ENCODE data around the gene TESK2. TPM values are rescaled to one million over a fixed set of nuclear protein-coding genes. Genes with fewer than 3 reads are reported as not detected.

Gene TESK2
- polyA plus RNA-seq, 1 of the 3 experiments (the other 2 are of a cell fraction), result 1.3 TPM

DNA sequence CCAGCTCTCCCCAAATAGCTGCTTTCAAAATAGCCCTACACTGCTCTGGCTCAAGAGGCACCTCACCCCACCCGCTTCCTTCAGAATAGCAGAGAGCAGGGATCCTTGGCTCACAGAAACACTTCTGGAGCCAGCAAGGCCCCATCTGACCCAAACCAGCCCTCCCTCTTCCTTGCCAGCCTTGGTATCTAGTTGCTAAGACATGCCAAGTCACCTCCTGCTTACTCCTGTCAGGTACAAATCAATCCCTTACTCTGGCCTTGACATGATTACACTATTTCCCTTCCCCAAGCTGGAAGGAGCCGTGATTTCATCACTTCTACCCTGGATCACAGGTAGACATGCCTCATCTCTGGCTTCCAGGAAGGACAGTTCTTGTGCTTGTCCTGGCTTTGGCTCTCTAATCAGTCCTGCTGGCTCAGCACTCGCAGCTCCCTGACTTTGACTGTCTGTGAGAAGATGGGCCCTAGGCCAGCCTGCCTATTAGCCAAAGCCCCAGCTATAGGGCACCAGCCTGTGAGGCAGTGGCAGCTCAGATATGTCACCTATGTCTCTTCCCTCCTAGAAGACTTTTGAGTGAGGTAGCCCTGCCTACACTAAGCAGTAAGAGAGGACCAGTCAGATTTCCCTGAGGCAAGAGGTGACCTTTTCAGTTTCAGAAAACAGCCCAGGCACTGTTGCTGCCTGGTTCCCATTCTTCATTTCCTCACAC, 141.8 kb downstream of the TESK2 start:
- WGBS (ENCODE audit: low lambda C conversion rate), result 86% methylated on average over 3 of the region's 3 CpGs
- no peaks in the 10 kb centered on the region for H3K9me3 ChIP-seq
- no peak overlapping the region for H2AFZ ChIP-seq (ENCODE audit: low read depth)
- no peaks in the 10 kb centered on the region for H3F3A ChIP-seq (replicated peaks; ENCODE audit: insufficient read depth)
- TF ChIP-seq GATA2 (CRISPR knock-in tag; IDR thresholded peaks at IDR 0.05), result no peak
- TF ChIP-seq TEAD4 (IDR thresholded peaks at IDR 0.05; ENCODE audit: borderline replicate concordance, insufficient read depth), result no peak
- no peak for TF ChIP-seq YY1 (IDR thresholded peaks at IDR 0.05; ENCODE audit: low read depth)
- TF ChIP-seq MEF2A (IDR thresholded peaks at IDR 0.05; ENCODE audit: borderline replicate concordance, low read depth), result no peak
- TF ChIP-seq, protein P1, sequence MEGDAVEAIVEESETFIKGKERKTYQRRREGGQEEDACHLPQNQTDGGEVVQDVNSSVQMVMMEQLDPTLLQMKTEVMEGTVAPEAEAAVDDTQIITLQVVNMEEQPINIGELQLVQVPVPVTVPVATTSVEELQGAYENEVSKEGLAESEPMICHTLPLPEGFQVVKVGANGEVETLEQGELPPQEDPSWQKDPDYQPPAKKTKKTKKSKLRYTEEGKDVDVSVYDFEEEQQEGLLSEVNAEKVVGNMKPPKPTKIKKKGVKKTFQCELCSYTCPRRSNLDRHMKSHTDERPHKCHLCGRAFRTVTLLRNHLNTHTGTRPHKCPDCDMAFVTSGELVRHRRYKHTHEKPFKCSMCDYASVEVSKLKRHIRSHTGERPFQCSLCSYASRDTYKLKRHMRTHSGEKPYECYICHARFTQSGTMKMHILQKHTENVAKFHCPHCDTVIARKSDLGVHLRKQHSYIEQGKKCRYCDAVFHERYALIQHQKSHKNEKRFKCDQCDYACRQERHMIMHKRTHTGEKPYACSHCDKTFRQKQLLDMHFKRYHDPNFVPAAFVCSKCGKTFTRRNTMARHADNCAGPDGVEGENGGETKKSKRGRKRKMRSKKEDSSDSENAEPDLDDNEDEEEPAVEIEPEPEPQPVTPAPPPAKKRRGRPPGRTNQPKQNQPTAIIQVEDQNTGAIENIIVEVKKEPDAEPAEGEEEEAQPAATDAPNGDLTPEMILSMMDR (IDR thresholded peaks at IDR 0.05), result no peak
- TF ChIP-seq, protein P2, sequence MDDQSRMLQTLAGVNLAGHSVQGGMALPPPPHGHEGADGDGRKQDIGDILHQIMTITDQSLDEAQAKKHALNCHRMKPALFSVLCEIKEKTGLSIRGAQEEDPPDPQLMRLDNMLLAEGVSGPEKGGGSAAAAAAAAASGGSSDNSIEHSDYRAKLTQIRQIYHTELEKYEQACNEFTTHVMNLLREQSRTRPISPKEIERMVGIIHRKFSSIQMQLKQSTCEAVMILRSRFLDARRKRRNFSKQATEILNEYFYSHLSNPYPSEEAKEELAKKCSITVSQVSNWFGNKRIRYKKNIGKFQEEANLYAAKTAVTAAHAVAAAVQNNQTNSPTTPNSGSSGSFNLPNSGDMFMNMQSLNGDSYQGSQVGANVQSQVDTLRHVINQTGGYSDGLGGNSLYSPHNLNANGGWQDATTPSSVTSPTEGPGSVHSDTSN (IDR thresholded peaks at IDR 0.05), result no peak
- TF ChIP-seq, protein P3, sequence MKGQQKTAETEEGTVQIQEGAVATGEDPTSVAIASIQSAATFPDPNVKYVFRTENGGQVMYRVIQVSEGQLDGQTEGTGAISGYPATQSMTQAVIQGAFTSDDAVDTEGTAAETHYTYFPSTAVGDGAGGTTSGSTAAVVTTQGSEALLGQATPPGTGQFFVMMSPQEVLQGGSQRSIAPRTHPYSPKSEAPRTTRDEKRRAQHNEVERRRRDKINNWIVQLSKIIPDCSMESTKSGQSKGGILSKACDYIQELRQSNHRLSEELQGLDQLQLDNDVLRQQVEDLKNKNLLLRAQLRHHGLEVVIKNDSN (IDR thresholded peaks at IDR 0.05; ENCODE audit: borderline replicate concordance, low read depth), result no peak
- TF ChIP-seq EZH2phosphoT487 (IDR thresholded peaks at IDR 0.05; ENCODE audit: borderline replicate concordance, low read depth), result no peak
- no peak for TF ChIP-seq RAD21 (IDR thresholded peaks at IDR 0.05; ENCODE audit: low read length)
- H3K79me2 ChIP-seq (ENCODE audit: insufficient read depth), result no peaks in the 10 kb centered on the region
- no peaks in the 10 kb centered on the region for H3K9me2 ChIP-seq
- no peaks in the 10 kb centered on the region for H4K20me1 ChIP-seq (ENCODE audit: insufficient read depth)
- no peak for DNase-seq
- no peaks in the 10 kb centered on the region for H3K27me3 ChIP-seq (ENCODE audit: insufficient read depth)
- H3K4me2 ChIP-seq, result no peak overlapping the region
- H3K36me3 ChIP-seq (replicated peaks in 1 of 2; ENCODE audit: control insufficient read depth in 1 of 2, insufficient read depth in 2 of 2, low read length in 1 of 2), result peaks cover 3 to 11% of the 10 kb centered on the region in 2 experiments
- ChIA-PET CTCF (interaction anchor here (0.5 to 8.8 kb wide), 5 partner anchors 9 to 350 kb away, joined by 3 to 55 read pairs (median 10); partner anchors contain the start of genes MUTYH, TESK2 and TOE1), POLR2A (interaction anchor here (0.6 to 3.4 kb wide), 2 partner anchors 9 to 530 kb away, joined by 3 to 12 read pairs; partner anchors contain the start of genes MUTYH and TOE1)
- no peak overlapping the region for H3K4me3 ChIP-seq (ENCODE audit: low read depth in 2 of 2, low read length in 1 of 2)
- no peak overlapping the region for H3K27ac ChIP-seq (ENCODE audit: low read depth in 2 of 2, low read length in 1 of 2)
- H3K9ac ChIP-seq, result no peak overlapping the region
- peaks cover 8 to 11% of the 10 kb centered on the region in 2 experiments; a peak in 2 of 4 replicates for H3K4me1 ChIP-seq (ENCODE audit: control insufficient read depth in 1 of 2, insufficient read depth in 2 of 2, low read depth in 1 of 2, low read length in 1 of 2)

DNA sequence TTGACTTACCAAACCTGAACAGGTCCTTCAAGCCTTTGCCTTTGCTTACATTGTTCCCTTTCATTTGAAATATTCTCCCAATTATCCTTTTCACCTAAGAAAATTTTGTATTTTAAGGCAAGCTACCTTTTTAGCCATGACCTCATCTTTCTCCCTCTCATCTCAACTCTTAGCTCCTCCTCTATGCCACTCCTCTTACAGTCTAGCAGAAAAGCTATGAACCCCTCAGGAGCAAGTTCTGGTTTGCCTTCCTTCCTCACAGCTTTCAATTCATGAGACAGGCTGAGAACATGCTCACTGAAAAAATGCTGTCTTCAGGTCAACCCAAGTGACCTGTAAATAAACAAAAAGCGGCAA, 142.4 kb downstream of the TESK2 start:
- Histone ChIP-seq H3K9me3 (no peaks in the 10 kb centered on the region), H3F3A (replicated peaks; ENCODE audit: insufficient read depth) (no peaks in the 10 kb centered on the region), H3K4me3 (ENCODE audit: low read depth in 2 of 2, low read length in 1 of 2) (no peak overlapping the region), H3K36me3 (replicated peaks in 1 of 2; ENCODE audit: control insufficient read depth in 1 of 2, insufficient read depth in 2 of 2, low read length in 1 of 2) (peaks cover 8 to 17% of the 10 kb centered on the region in 2 experiments), H4K20me1 (ENCODE audit: insufficient read depth) (no peaks in the 10 kb centered on the region), H3K4me1 (ENCODE audit: control insufficient read depth in 1 of 2, insufficient read depth in 2 of 2, low read depth in 1 of 2, low read length in 1 of 2) (peaks cover 8 to 11% of the 10 kb centered on the region in 2 experiments; a peak in 2 of 4 replicates), H3K9me2 (no peaks in the 10 kb centered on the region), H3K27me3 (ENCODE audit: insufficient read depth) (no peaks in the 10 kb centered on the region), H3K79me2 (ENCODE audit: insufficient read depth) (no peaks in the 10 kb centered on the region), H3K27ac (ENCODE audit: low read depth in 2 of 2, low read length in 1 of 2) (peak overlapping the region in 1 of 2 experiments; percentile 23; a peak in 1 of 4 replicates), H2AFZ (ENCODE audit: low read depth) (no peak overlapping the region), H3K9ac (no peak overlapping the region), H3K4me2 (0 out of 2 replicates have a peak overlapping the region, but pooled peaks have one; percentile 30)
- ChIA-PET POLR2A (interaction anchor here (3.4 kb wide), 1 partner anchor 8 kb away, joined by 12 read pairs; the partner anchor contains the start of genes MUTYH and TOE1), CTCF (interaction anchor here (0.6 to 8.8 kb wide), 4 partner anchors 8 to 330 kb away, joined by 3 to 55 read pairs (median 10); partner anchors contain the start of genes MUTYH, TESK2 and TOE1)
- DNase-seq, result no peak
- TF ChIP-seq SMC3 (IDR thresholded peaks at IDR 0.05; ENCODE audit: low read depth, low read length), result no peak
- TF ChIP-seq SIN3A (IDR thresholded peaks at IDR 0.05; ENCODE audit: borderline replicate concordance, low read depth, low read length), result no peak
- no peak for TF ChIP-seq RFX5 (IDR thresholded peaks at IDR 0.05; ENCODE audit: low read length)
- TF ChIP-seq EZH2phosphoT487 (IDR thresholded peaks at IDR 0.05; ENCODE audit: borderline replicate concordance, low read depth), result no peak
- no peak for TF ChIP-seq MEF2A (IDR thresholded peaks at IDR 0.05; ENCODE audit: borderline replicate concordance, low read depth)
- TF ChIP-seq MXI1 (IDR thresholded peaks at IDR 0.05; ENCODE audit: low read depth, low read length), result no peak
- no peak for TF ChIP-seq FOXJ3 (CRISPR knock-in tag; IDR thresholded peaks at IDR 0.05)
- TF ChIP-seq, protein P3 (IDR thresholded peaks at IDR 0.05; ENCODE audit: borderline replicate concordance, low read depth), result no peak
- TF ChIP-seq NFIC (IDR thresholded peaks at IDR 0.05; ENCODE audit: borderline replicate concordance), result no peak
- no peak for TF ChIP-seq YY1 (IDR thresholded peaks at IDR 0.05; ENCODE audit: low read depth)
- TF ChIP-seq, protein P1 (IDR thresholded peaks at IDR 0.05), result no peak
- 92% methylated on average over 1 of the region's 1 CpG for WGBS (ENCODE audit: low lambda C conversion rate)
